ENCODE measurements around the gene OTUD1. TPM values are rescaled to one million over a fixed set of nuclear protein-coding genes. Genes with fewer than 3 reads are reported as not detected.
"Not testable (repeated sequence)": the region's sequence is repeated elsewhere in the genome, so short reads cannot be mapped to it uniquely, and the experiment has no call there.

Gene OTUD1, protein sequence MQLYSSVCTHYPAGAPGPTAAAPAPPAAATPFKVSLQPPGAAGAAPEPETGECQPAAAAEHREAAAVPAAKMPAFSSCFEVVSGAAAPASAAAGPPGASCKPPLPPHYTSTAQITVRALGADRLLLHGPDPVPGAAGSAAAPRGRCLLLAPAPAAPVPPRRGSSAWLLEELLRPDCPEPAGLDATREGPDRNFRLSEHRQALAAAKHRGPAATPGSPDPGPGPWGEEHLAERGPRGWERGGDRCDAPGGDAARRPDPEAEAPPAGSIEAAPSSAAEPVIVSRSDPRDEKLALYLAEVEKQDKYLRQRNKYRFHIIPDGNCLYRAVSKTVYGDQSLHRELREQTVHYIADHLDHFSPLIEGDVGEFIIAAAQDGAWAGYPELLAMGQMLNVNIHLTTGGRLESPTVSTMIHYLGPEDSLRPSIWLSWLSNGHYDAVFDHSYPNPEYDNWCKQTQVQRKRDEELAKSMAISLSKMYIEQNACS
- polyA plus RNA-seq (ENCODE audit: insufficient read length in 3 of 3) = 10 to 100 TPM; 22.1 to 25.9 (median 25.6) TPM
- long read RNA-seq, donor 1, transcript OTUD1-201 (1 exons, 2,933 nt) = major isoform, 61 of 61 reads
- long read RNA-seq, donor 1, partial matches to known transcripts = 0 of 61 reads
- long read RNA-seq, donor 1, other reads (novel, unspliced or antisense) = 0 of 61 reads
- long read RNA-seq, donor 2, transcript OTUD1-201 (1 exons, 2,933 nt) = major isoform, 41 of 41 reads
- long read RNA-seq, donor 2, partial matches to known transcripts = 0 of 41 reads
- long read RNA-seq, donor 2, other reads (novel, unspliced or antisense) = 0 of 41 reads
- long read RNA-seq, donor 3, transcript OTUD1-201 (1 exons, 2,933 nt) = major isoform, 90 of 90 reads
- long read RNA-seq, donor 3, partial matches to known transcripts = 0 of 90 reads
- long read RNA-seq, donor 3, other reads (novel, unspliced or antisense) = 0 of 90 reads
- long read RNA-seq, donor 4, transcript OTUD1-201 (1 exons, 2,933 nt) = major isoform, 41 of 41 reads
- long read RNA-seq, donor 4, partial matches to known transcripts = 0 of 41 reads
- long read RNA-seq, donor 4, other reads (novel, unspliced or antisense) = 0 of 41 reads
- long read RNA-seq, donor 5 = 0 reads
- long read RNA-seq, donor 6, transcript OTUD1-201 (1 exons, 2,933 nt) = major isoform, 83 of 83 reads
- long read RNA-seq, donor 6, partial matches to known transcripts = 0 of 83 reads
- long read RNA-seq, donor 6, other reads (novel, unspliced or antisense) = 0 of 83 reads
- long read RNA-seq, donor 7, transcript OTUD1-201 (1 exons, 2,933 nt) = major isoform, 81 of 81 reads
- long read RNA-seq, donor 7, partial matches to known transcripts = 0 of 81 reads
- long read RNA-seq, donor 7, other reads (novel, unspliced or antisense) = 0 of 81 reads
- long read RNA-seq, donor 8, transcript OTUD1-201 (1 exons, 2,933 nt) = major isoform, 120 of 120 reads
- long read RNA-seq, donor 8, partial matches to known transcripts = 0 of 120 reads
- long read RNA-seq, donor 8, other reads (novel, unspliced or antisense) = 0 of 120 reads
- long read RNA-seq, donor 9, transcript OTUD1-201 (1 exons, 2,933 nt) = major isoform, 61 of 61 reads
- long read RNA-seq, donor 9, partial matches to known transcripts = 0 of 61 reads
- long read RNA-seq, donor 9, other reads (novel, unspliced or antisense) = 0 of 61 reads
- long read RNA-seq, donor 10, transcript OTUD1-201 (1 exons, 2,933 nt) = major isoform, 99 of 99 reads
- long read RNA-seq, donor 10, partial matches to known transcripts = 0 of 99 reads
- long read RNA-seq, donor 10, other reads (novel, unspliced or antisense) = 0 of 99 reads
- long read RNA-seq, donor 11, transcript OTUD1-201 (1 exons, 2,933 nt) = major isoform, 40 of 40 reads
- long read RNA-seq, donor 11, partial matches to known transcripts = 0 of 40 reads
- long read RNA-seq, donor 11, other reads (novel, unspliced or antisense) = 0 of 40 reads
- long read RNA-seq, donor 12, transcript OTUD1-201 (1 exons, 2,933 nt) = major isoform, 30 of 30 reads
- long read RNA-seq, donor 12, partial matches to known transcripts = 0 of 30 reads
- long read RNA-seq, donor 12, other reads (novel, unspliced or antisense) = 0 of 30 reads
- long read RNA-seq, donor 13 = 0 reads
- long read RNA-seq, donor 14, transcript OTUD1-201 (1 exons, 2,933 nt) = major isoform, 44 of 44 reads
- long read RNA-seq, donor 14, partial matches to known transcripts = 0 of 44 reads
- long read RNA-seq, donor 14, other reads (novel, unspliced or antisense) = 0 of 44 reads
- long read RNA-seq, donor 15, transcript OTUD1-201 (1 exons, 2,933 nt) = major isoform, 20 of 20 reads
- long read RNA-seq, donor 15, partial matches to known transcripts = 0 of 20 reads
- long read RNA-seq, donor 15, other reads (novel, unspliced or antisense) = 0 of 20 reads
- long read RNA-seq, donor 16, transcript OTUD1-201 (1 exons, 2,933 nt) = major isoform, 111 of 111 reads
- long read RNA-seq, donor 16, partial matches to known transcripts = 0 of 111 reads
- long read RNA-seq, donor 16, other reads (novel, unspliced or antisense) = 0 of 111 reads

- peak; percentile 71 to 92 (median 89) for DNase-seq (ENCODE audit: extremely low read depth in 1 of 11, low read depth in 9 of 11, low spot score in 4 of 11)
Measured at GRCh38 chr10:23438547-23439451, at the start of gene OTUD1. TSS of gene OTUD1 (plus strand) at chr10:23439075. CDS start at chr10:23439458, 383 bp downstream.

- not testable (repeated sequence) for DNase-seq (ENCODE audit: extremely low read depth in 1 of 11, low read depth in 9 of 11, low spot score in 4 of 11)
Measured at GRCh38 chr10:23390408-23390807, 48.5 kb upstream of the OTUD1 start.

DNA sequence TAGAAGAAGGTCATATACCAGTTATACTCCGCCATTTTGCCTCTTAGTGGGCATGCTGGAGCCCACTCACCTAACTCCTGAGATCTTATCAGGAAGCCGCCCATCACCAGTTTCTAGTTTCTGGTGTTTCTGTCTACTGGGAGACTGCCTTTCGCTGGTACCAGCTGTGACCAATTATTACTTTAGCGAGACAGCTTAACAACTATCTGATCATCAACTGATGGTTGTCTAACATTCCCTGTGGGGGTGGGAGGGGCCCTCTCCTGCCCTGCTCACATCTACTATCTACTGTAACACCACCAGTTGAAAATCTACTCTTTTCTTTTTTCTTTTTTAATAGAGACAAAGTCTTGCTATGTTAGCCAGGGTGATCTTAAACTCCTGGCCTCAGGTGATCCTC is 48.1 kb upstream of the OTUD1 start:
- DNase-seq (ENCODE audit: extremely low read depth in 1 of 11, low read depth in 9 of 11, low spot score in 4 of 11) = no peak

DNA sequence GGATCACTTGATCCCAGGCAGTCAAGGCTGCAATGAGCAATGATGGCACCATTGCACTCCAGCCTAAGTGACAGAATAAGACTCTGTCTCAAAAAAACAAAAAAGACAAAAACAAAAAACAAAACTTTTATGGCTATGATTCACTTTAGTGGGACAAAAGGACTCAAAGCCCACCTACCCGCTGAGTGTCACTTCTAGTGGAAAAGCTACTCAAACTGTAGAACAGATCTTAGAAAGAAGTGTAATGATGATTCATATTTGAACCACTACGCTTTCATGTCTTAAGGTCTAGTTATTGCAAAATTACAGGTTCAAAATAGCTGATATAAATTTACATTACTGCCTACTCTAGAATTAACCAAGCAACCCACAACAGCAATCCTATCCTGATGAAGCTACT is 47.1 kb upstream of the OTUD1 start:
- DNase-seq (ENCODE audit: extremely low read depth in 1 of 11, low read depth in 9 of 11, low spot score in 4 of 11) = no peak

GRCh38 chr10:23395017-23395416 is 43.9 kb upstream of the OTUD1 start:
- no peak for DNase-seq (ENCODE audit: extremely low read depth in 1 of 11, low read depth in 9 of 11, low spot score in 4 of 11)

DNA sequence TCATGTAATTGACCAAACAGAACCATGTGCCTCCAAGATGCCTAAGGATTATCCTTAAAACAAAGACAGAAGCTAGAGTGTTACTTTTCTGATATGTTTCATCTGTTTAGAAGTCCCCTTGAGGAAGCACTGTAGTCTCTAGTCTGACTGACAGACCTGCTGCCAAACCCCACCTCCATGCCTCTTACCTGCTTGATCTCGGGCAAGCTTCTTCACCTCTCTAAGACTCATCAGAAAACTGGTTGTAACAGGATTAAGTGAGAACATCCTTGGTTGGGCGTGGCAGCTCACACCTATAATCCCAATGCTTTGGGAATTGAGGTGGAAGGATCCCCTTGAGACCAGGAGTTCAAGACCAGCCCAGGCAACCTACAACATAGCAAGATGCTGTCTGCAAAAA is 42.2 kb upstream of the OTUD1 start:
- no peak for DNase-seq (ENCODE audit: extremely low read depth in 1 of 11, low read depth in 9 of 11, low spot score in 4 of 11)

DNA sequence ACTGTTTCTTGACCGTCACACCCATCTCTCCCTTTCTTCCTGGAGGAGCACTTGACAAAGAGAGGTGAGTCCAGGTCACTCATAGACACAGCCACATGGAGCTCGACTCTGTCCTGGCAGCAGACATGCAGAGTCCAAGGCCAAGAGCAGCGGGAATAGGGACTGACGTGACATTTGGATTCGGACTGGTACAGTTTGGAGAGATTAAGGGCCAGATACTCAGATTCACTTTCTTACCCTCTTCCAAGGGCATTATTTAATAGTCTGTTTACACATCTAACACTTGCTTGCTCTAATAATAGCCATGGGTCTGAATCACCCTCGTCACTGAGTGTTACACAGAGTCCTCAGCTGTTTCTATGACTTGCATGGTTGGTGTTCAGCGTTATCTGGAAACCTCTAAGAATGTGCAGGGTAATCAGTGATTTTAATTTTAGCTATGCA is 39.2 kb upstream of the OTUD1 start:
- DNase-seq (ENCODE audit: extremely low read depth in 1 of 11, low read depth in 9 of 11, low spot score in 4 of 11) = no peak

DNA sequence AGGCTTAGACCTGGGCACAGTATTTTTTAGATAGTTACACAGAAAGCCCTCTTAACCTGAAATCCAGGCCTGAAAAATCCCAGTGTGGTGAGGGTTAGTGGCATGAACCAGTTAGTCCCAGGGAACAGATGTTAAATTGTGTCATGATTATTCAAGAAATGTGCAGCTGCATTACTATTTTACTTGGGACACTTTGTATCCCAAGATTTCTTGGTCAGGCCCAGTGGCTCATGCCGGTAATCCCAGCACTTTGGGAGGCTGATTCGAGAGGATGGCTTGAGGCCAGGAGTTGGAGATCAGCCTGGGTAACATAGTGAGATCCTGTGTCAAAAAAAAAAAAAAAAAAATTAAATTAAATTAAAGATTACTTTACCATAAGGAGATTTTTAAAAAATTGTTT is 36.0 kb upstream of the OTUD1 start:
- no peak for DNase-seq (ENCODE audit: extremely low read depth in 1 of 11, low read depth in 9 of 11, low spot score in 4 of 11)

- DNase-seq (ENCODE audit: extremely low read depth in 1 of 11, low read depth in 9 of 11, low spot score in 4 of 11) = no peak
Measured at GRCh38 chr10:23403278-23403677, 35.6 kb upstream of the OTUD1 start.

GRCh38 chr10:23403719-23404118 is 35.2 kb upstream of the OTUD1 start:
- DNase-seq (ENCODE audit: extremely low read depth in 1 of 11, low read depth in 9 of 11, low spot score in 4 of 11) = no peak

DNA sequence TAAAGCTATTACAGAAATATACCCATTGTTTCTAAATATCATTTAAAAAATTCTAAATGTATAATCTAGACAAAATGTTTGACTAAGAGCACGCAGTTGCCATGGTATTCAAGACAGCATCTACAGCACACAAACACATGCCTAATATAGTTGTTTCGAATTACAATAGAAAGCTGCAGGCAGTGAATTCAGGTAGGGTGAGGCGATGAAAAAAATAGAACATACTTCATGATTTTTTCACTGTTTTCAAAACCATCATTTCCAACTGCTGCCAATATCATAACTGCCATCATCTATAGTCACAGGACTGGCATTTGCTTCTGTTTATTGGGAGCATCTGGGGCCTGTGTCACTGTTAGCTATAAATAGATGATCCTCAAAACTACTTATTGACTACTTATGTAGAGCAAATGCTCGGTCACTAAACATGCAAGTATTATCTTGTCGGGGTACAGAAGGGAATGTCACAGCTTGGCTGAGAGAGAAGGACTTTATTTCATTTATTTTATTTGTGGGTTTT is 34.4 kb upstream of the OTUD1 start:
- DNase-seq (ENCODE audit: extremely low read depth in 1 of 11, low read depth in 9 of 11, low spot score in 4 of 11) = no peak

GRCh38 chr10:23405540-23405939 is 33.3 kb upstream of the OTUD1 start:
- DNase-seq (ENCODE audit: extremely low read depth in 1 of 11, low read depth in 9 of 11, low spot score in 4 of 11) = no peak

DNA sequence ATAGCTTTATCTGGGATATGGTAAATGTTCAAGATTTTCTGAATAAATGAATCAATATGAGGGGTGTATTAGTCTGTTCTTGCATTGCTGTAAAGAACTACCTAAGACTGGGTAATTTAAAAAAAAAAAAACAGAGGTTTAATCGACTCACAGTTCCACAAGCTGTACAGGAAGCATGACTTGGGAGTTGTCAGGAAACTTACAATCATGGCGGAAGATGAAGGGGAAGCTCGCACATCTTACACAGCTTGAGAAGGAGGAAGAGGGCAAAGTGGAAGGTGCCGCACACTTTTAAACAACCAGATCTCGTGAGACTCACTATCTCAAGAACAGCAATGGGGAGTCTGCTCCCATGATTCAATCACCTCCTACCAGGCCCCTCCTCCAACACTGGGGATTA is 32.5 kb upstream of the OTUD1 start:
- DNase-seq (ENCODE audit: extremely low read depth in 1 of 11, low read depth in 9 of 11, low spot score in 4 of 11) = no peak

- no peak for DNase-seq (ENCODE audit: extremely low read depth in 1 of 11, low read depth in 9 of 11, low spot score in 4 of 11)
Measured at GRCh38 chr10:23408330-23408976, 30.4 kb upstream of the OTUD1 start.

- DNase-seq (ENCODE audit: extremely low read depth in 1 of 11, low read depth in 9 of 11, low spot score in 4 of 11) = no peak
Measured at GRCh38 chr10:23412223-23412622, 26.7 kb upstream of the OTUD1 start.
